Osteoblast (primary cell): ENCODE data around the gene ACOT11. TPM values are rescaled to one million over a fixed set of nuclear protein-coding genes. Genes with fewer than 3 reads are reported as not detected.

ENCODE experiments used
- DNase-seq: peaks from one replicate; pipeline ENCODE4 v3.0.0; 2011; ENCODE audit warnings: low spot score, mixed read lengths; ENCODE audit not compliant: insufficient read length; ENCODE audit errors: missing footprints
- H2AFZ ChIP-seq: 2 replicates; pipeline ENCODE4 v1.6.0; 2011; ENCODE audit warnings: mild to moderate bottlenecking, low read length
- H3K27ac ChIP-seq: 2 replicates; pipeline ENCODE4 v1.5.1; 2011; ENCODE audit warnings: mild to moderate bottlenecking, low read depth, low read length, moderate library complexity
- H3K27me3 ChIP-seq: 2 replicates; pipeline ENCODE4 v1.6.0; 2012; ENCODE audit warnings: mild to moderate bottlenecking, control low read depth, inconsistent platforms, low read length, moderate library complexity; ENCODE audit not compliant: insufficient read depth
- H3K36me3 ChIP-seq: 2 replicates; pipeline ENCODE4 v1.5.1; 2011; ENCODE audit warnings: mild to moderate bottlenecking, low read length, control low read depth, moderate library complexity; ENCODE audit not compliant: insufficient read depth
- H3K4me1 ChIP-seq: 2 replicates; pipeline ENCODE4 v1.5.1; 2011; ENCODE audit warnings: mild to moderate bottlenecking, low read length, control low read depth, moderate library complexity; ENCODE audit not compliant: insufficient read depth
- H3K4me2 ChIP-seq: 2 replicates; pipeline ENCODE4 v1.6.0; 2011; ENCODE audit warnings: mild to moderate bottlenecking, low read length; ENCODE audit not compliant: insufficient read depth
- H3K4me3 ChIP-seq: fragments of 200-600 bp; sonication (generic); 3 replicates; pipeline ENCODE4 v1.5.1; 2012; ENCODE audit warnings: mild to moderate bottlenecking, low read length, inconsistent platforms; ENCODE audit not compliant: insufficient read depth
- H3K79me2 ChIP-seq: 2 replicates; pipeline ENCODE4 v1.6.0; 2012; ENCODE audit warnings: mild to moderate bottlenecking, low read length, control low read depth, inconsistent platforms; ENCODE audit not compliant: insufficient read depth
- H3K9me3 ChIP-seq: 2 replicates; pipeline ENCODE4 v1.5.1; 2011; ENCODE audit warnings: low read depth, low read length, control low read depth
- H4K20me1 ChIP-seq: 2 replicates; pipeline ENCODE4 v1.6.0; 2012; ENCODE audit warnings: mild to moderate bottlenecking, low read length, control low read depth; ENCODE audit not compliant: insufficient read depth
- CTCF ChIP-seq: IDR thresholded peaks from 2 replicates; pipeline ENCODE4 v1.5.1; 2011; ENCODE audit warnings: mild to moderate bottlenecking, low read depth, low read length, moderate library complexity; ENCODE audit errors: extremely low read depth
- total RNA-seq: library from RNA; depleted of rRNA; stranded (reverse); fragments of >200 nt; gene quantifications from 2 replicates; pipeline ENCODE4 v1.2.3, GENCODE V29; 2012

The ACOT11 gene
- total RNA-seq, 1 donor, result 2.9 TPM

- Histone ChIP-seq H3K4me3 (no peak overlapping the region), H3K9me3 (no peaks in the 10 kb centered on the region), H3K27ac (no peak overlapping the region), H3K27me3 (no peaks in the 10 kb centered on the region), H3K36me3 (no peaks in the 10 kb centered on the region), H3K4me1 (no peaks in the 10 kb centered on the region), H2AFZ (no peak overlapping the region), H4K20me1 (no peaks in the 10 kb centered on the region), H3K4me2 (no peak overlapping the region), H3K79me2 (no peaks in the 10 kb centered on the region)
- peak; percentile 38 for DNase-seq
- no peak for TF ChIP-seq CTCF
These were observed 53.7 kb downstream of the ACOT11 start for GRCh38 chr1:54601730-54602129.

GRCh38 chr1:54602554-54602953, 54.5 kb downstream of the ACOT11 start:
- Histone ChIP-seq H3K36me3 (no peaks in the 10 kb centered on the region), H3K4me1 (no peaks in the 10 kb centered on the region), H3K27me3 (no peaks in the 10 kb centered on the region), H3K27ac (no peak overlapping the region), H3K9me3 (no peaks in the 10 kb centered on the region), H3K4me2 (no peak overlapping the region), H2AFZ (no peak overlapping the region), H3K79me2 (no peaks in the 10 kb centered on the region), H3K4me3 (no peak overlapping the region), H4K20me1 (no peaks in the 10 kb centered on the region)
- no peak for DNase-seq
- no peak for TF ChIP-seq CTCF

DNA sequence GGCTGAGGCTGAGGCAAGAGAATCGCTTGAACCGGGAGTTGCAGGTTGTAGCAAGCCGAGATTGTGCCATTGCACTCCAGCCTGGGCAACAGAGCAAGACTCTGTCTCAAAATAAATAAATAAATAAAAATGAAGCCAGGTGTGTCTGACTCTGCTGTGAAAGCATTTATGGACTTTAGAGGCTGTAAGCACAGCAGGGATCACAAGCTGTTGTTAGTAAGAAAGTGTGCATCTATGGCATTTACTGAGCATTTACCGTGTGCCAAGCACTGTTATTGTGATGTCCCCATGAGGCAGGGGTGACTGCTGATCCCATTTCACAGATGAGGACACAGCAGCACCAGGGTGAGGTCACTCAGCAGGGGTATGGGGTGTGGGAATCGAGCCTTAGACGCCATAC, 55.2 kb downstream of the ACOT11 start:
- Histone ChIP-seq H3K27ac (no peak overlapping the region), H3K9me3 (no peaks in the 10 kb centered on the region), H3K4me2 (no peak overlapping the region), H2AFZ (no peak overlapping the region), H3K36me3 (no peaks in the 10 kb centered on the region), H3K79me2 (no peaks in the 10 kb centered on the region), H3K4me3 (no peak overlapping the region), H3K4me1 (no peaks in the 10 kb centered on the region), H3K27me3 (no peaks in the 10 kb centered on the region), H4K20me1 (no peaks in the 10 kb centered on the region)
- peak; percentile 69 for DNase-seq
- TF ChIP-seq CTCF, result no peak

- Histone ChIP-seq H3K27ac (no peak overlapping the region), H3K4me3 (no peak overlapping the region), H3K4me1 (no peaks in the 10 kb centered on the region), H2AFZ (no peak overlapping the region), H3K4me2 (no peak overlapping the region), H4K20me1 (no peaks in the 10 kb centered on the region), H3K36me3 (no peaks in the 10 kb centered on the region), H3K27me3 (no peaks in the 10 kb centered on the region), H3K79me2 (no peaks in the 10 kb centered on the region), H3K9me3 (no peaks in the 10 kb centered on the region)
- TF ChIP-seq CTCF, result no peak
- DNase-seq, result peak; percentile 23
These were observed 56.0 kb downstream of the ACOT11 start for GRCh38 chr1:54604051-54604450.
